Renal pelvis (tissue), 4 donors: Measurements from ENCODE around the gene PIEZO2. TPM values are rescaled to one million over a fixed set of nuclear protein-coding genes. Genes with fewer than 3 reads are reported as not detected.
"Not testable (repeated sequence)": the region's sequence is repeated elsewhere in the genome, so short reads cannot be mapped to it uniquely, and the experiment has no call there.

ENCODE experiments used
- DNase-seq: peaks from one replicate; pipeline ENCODE4 v3.0.0-alpha.2; 2013
- polyA plus RNA-seq, 3 donors: library from polyadenylated mRNA; unstranded; fragments of 120-200 nt; gene quantifications; one replicate each; pipeline ENCODE4 v1.2.1, GENCODE V29; 2013; ENCODE audit not compliant: insufficient read length in 3 of 3

Gene PIEZO2
- polyA plus RNA-seq, 3 donors: 15.3 to 18.2 (median 17.5) TPM

DNA sequence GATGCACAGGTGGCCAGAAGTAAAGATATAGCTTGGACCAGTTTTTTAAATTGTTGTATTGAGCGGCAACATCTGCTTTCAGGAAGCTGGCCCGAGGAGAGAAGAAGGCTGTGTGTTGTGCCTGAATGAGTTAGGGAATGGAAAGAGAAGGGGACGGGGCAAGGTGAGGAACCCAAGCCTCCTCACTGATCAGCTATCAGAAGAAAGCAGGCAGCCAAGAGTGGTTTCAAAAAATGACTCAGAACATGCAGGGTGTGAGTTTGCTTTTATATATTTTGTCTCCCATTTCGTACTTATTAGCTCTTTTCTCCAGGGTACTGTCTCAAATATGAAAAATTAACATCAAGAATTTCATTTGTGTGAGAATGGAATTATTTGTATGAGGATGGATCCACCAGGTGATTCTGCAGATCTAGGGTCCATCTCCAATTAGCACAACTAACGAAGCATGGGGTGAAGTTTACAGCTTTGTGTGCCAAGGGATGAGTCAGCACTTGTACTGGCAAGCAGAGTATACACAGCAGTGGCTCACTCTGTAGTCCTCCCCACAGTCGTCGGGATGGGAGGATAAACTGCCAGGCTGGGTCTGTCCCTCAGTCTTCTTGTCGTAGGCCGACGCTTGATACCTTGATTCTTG is 175.7 kb downstream of the PIEZO2 start:
- DNase-seq: no peak

DNA sequence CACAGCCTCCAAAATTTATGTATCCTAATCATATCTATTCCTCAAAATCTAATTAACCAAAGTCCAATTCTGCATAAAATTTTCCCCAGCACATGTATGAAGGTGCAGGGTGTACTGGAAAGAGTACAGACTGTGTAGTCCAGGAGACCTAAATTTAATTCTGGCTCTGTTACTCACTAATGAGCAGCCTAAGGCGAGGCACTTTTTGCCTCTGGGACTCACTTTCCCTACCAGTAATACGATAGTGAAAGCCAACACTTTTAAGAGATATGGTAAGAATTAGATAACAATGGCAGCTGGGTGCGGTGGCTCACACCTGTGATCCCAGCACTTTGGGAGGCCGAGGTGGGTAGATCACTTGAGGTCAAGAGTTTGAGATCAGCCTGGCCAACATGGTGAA is 177.7 kb downstream of the PIEZO2 start:
- DNase-seq: no peak

DNA sequence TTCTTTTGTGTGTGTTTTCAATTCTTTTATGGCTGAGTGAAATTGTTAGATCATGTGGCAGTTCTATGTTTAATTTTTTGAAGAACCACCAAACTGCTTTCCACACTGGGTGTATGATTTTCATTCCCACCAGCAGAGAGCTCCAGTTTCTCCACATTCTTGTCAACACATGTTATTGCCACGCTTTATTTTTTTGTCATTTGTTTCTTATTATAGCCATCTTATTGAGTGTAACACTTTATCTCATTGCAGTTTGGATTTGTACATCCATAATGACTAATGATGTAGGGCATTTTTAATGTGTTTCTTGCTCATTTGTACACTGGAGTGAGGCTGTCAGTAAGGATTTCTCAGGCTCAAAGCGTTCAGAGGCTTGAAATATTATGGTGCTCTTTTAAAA is 184.2 kb downstream of the PIEZO2 start:
- DNase-seq: no peak

DNA sequence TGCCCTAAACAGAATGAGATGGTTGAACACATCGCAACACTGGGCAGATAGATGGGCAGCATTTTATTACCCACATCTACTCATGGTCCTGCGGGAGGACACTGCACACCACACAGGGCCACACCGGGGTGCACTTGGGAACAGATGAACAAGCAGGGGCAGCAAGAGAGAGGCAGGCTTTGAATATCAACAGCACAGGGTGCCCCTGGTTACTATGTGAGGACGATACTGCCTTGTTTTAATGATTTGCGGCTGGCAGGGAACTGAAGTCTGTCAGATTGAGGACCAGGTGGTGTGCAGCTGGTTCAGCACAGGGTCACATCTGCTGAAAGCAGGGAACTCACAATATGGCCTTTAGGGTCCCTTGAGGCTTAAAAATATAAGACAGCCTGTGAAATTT is 195.7 kb downstream of the PIEZO2 start:
- DNase-seq: no peak

DNA sequence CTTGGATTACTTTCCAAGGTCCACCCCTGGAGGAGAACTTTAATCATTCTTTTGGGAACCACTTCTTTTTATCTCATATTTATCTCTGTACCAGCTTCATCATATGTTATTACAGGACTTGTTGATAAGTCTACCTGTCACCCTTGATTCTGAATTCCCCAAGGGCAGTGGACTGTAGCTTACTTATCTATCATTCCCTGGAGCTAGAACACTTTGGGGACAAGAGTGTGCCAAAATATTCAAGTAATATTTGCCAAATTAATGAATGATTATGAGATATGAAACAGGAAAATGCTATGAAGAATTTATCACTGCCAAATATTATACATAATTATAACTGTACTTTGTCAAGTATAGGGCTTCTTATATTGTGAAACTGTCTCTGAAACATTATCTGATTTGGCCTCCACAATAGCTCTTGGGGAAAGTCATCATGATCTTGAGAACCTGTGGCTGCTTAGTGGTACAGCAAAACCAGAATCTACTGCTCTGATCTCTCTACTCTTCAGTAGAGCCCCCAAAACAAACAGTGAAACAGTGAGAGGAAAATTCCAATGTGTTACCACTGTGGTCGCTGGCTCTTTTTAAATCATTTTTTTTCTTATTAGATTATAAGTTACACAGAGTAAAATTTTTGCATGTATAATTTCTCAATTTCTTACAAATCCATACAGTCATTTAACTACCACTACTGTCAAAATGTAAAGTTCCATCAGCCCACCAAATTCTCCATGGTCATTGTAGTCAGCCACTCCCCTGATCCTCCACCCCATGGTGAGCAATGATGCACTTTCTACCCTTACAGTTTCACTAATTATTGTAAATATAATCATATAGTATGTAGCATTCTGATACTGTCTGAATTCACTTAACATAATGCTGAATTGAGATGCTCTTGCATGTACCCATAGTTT is 197.5 kb downstream of the PIEZO2 start:
- no peak for DNase-seq

DNA sequence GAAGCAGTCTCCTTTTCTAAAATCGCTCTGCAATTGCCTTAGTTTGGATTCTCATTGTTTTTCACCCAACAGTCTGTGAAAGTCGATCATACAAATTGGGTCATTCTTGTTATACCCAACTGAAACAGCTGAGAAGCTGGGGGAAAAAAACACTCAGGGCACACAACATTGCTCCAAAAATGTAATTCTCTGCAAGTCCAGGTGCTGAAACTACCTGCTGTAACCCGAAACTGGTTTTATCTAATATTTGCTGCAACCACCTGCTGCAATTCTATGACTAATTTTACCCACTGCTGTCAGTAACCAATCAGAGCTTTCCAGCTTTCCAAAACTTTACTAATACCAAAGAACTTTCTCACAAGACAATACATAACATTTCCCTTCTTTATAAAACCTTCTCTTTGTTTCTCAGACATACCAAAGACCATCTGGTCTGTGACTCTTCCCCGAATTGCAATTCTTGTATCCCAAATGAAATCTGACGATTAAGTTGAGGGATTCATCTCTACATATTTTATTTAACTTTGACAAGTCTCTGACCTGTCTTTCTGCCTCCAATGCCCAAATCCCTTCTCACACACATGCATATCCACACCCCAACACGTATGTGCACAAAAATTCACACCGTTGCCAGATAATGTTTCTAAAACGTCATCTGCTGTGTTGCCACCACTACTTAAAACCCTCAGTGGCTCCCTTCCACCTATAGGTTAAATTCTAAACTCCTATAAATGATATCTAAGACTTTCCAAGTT is 198.3 kb downstream of the PIEZO2 start:
- DNase-seq: no peak

DNA sequence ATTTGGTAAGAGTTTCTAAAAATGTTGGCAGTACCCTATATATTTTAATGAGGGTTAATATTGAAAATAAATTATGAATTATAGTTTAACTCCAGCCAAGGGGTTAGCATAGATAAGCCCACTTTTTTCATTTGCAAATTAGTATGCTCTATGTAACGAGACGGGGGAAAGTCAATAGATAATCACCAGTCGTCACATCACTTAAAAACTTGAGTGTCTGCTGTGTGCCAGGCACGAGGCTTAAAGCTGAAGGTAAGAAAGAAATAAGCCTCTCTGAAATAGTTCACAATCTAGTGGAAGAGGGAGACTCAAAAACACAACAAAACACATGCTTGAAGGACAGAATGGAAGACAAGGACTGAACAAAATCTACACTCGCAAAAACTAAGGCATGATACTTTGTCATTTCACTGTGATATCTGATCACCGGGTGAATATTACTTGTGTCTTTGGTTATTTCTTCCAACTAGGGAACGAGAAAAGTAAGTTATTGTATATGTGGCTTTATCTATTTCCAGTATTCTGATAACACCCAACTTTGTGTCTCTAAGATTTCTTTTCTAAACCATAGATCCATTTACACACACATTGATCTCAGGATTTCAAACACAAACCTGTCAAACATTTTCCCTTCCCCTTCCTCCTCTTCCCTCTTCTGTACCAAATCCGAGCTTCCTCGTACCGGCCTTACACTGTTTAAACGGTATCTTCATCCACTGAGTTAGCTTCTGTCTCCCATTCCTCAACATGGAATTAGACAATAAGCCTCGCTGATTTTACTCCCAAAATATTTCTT is 199.1 kb downstream of the PIEZO2 start:
- DNase-seq: no peak

DNA sequence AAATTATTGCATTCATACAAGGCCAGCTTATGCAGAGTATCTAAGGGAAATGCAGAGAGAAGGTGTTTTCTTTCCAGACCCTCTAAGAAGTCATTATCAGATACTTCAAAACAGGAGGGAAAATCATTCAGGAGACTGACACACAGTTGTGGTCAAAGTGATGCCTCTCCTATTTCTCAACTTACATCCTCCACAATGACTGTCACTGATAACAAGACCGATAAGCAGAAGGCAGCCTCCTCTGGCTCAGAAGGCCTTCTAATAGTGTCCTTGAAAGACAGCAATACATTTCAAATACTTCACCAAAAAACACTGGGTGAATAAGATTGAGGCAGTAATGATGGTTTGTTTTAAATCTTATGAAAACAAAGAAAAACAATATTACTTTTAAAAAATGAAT is 199.7 kb downstream of the PIEZO2 start:
- no peak for DNase-seq

DNA sequence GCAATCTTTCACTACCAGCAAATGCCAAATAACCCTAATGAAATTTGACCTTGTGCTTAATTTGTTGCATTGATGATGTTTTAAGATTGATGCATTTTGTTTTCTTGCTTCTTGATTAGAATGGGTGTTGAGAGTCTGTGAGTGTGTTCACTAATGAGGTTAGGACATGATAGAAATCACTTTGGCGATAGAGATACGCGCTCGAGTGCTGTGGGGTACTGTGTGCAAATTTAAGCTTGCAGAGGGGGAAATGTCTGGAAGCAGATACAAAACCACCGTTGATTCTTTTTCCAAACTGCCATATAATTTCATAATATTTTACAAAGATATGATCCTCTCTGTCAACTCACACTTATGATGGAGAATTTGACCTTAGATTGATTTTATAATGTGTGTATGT is 200.9 kb downstream of the PIEZO2 start:
- DNase-seq: no peak

DNA sequence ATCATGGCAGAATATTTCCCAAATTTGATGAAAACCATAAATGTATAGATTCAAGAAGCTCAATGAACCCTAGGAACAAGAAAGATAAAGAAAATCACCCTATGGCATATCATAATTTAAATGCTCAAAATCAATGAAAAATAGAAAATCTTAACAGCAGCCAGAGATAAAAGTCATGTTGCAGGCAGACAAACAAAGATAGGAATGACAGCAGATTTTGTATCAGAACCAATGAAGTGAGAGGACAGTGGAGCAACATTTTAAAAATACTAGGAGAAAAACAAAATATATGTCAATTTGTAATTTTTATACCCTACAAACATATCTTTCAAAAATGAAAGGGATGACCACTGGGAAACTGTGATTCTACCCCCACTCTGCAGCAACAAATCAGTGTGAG is 203.3 kb downstream of the PIEZO2 start:
- DNase-seq: no peak

DNA sequence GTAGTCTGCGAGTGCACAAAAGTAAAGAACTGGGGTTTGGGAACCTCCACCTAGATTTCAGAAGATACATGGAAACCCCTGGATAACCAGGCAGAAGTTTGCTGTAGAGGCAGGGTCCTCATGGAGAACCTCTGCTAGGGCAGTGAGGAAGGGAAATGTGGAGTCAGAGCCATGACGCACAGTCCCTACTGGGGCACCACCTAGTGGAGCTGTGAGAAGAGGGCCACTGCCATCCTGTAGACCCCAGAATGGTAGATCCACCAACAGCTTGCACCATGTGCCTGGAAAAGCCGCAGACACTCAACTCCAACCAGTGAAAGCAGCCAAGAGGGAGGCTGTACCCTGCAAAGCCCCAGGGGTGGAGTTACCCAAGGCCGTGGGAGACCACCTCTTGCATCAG is 206.4 kb downstream of the PIEZO2 start:
- DNase-seq: no peak

DNA sequence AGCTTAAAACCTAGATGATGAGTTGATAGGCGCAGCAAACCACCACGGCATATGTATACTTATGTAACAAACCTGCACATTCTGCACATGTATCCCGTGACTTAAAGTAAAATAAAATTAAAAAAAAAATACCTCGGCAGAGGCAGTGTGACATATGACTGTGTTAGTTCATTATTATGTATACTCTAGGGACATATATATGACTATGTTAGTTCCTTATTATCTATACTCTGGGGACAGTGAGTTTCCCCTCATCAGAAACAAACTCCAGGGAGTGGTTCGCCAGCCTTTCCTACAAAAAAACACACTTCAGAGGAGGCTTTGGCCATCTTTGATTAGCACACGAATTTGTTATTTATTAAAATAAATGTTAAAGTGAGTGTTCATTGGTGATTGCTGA is 209.5 kb downstream of the PIEZO2 start:
- no peak for DNase-seq

DNA sequence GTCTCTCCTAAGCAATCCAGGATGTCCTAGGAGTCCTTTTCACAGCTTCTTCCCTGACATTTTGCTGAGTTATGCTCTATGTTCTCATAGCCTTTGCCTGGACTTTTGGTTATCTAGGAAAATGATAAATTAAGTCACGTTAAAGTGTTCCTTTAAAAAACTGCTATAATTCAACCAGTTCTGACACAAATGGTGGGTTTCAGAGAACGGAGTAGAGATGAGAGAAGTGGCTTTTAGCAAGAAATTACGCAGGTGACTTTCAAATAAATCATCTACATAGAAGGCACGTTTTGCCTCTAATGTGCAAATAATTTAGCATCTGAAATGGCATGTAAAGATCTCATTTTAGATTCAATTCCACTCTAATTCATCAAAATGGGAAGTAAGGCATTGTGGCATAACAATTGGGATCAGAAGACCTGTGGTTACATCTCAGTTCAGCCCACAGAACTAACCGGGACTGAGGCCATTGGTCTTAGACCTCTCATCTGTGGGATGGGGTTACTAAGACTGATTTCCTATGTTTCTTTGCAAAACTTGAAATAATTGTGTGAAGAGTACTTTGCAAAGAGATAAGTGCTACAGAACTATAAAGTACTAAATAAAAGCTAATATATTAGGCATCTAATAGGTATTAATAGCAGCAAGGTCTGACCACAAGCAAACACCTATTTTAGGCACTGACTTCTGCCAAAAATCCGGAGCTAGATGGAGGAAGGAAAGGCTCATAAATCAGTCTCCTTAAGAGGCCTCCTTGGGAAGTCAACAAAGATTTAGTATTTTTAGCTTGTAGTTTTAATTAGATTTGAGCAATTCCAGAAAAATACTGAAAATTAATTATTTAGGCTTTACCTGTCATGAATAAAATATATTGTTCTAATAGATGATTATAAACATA is 211.4 kb downstream of the PIEZO2 start:
- no peak for DNase-seq

DNA sequence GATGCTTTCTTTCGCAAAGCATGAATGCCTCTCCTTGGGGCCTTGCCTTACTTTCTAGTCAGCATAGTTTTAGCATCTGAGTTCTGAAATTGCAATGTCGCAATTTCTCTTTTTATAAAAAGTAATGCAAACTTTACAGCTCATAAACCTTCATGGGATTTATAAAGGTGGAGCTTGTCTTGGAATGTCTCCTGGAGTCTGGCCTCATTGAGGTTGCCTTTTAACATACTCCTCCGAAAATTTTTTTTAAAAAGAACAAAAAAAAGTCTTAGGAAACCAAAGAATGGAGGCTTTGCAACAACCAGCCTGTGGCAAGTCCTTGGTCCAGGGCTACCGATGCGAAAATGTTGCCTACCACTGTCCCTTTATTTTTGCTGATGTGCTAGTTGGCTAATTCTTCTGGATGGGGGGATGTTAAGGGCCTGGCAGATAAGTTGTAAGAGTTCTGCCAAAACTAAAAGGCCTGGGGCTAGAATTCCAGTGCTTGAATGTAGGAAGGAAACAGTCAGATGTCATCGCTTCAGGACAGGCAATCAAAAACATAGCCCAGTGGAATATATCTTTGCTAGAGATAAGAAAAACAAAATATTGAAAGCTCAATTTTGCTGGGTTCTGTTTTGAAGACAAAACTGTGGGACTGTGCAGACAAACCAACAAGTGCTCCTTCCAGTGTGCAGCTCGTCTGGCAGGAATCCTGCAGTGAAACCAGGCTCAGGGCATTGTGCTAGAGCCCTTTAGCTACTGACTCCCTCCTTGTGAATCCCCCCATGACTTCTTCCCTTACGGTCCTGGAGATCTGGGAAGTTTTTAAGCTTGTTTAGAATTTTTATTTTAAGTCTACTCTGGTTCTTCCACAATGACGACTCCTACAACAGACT is 213.0 kb downstream of the PIEZO2 start:
- no peak for DNase-seq

DNA sequence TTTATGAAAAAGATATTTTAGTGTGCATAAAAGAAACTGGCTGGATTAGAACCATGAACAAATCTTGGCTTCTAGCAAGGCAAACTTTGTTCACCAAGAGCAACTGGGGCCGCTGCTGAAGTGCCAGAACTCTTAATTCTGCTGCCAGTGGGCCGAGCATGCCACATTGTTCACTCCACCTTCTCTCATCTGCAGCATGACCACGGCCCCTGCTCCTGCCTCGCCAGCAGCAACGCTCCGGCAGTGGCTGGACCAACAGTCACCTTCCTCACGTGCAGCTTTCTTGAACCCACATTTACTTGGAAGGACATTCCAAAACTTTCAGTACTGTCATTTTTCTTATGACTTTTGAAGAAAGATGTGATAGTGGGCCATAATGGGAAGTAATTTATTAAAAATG is 213.8 kb downstream of the PIEZO2 start:
- DNase-seq: no peak

DNA sequence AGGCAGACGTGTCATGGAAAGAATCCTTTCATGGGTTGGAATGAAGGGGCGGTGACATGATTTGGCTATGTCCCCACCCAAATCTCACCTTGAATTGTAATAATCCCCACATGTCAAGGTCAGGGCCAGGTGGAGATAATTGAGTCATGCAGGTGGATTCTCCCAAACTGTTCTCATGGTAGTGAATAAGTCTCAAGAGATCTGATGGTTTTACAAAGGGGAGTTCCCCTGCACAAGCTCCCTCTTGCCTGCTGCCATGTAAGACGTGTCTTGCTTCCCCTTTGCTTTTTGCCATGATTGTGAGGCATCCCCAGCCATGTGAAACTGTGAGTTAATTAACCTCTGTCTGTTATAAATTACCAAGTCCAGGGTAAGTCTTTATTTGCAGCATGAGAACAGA is 215.7 kb downstream of the PIEZO2 start:
- not testable (repeated sequence) for DNase-seq

DNA sequence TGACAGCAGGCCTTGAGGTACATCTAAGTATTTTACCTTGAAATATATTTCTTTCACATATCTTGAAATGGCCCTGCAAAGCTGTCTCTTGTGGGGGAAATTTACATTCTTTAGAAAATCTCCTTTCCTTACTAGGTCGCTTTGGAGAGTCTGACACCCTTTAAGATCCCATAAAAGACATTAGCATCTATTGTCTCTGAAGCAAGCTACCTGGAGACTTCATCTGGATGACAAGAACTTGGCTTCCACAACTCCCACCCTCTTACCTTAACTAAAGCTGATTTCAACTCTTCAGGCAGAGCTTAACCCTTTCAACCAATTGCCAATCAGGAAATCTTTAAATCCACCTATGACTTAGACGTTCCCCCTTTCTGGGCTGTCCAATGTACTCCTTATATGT is 219.3 kb downstream of the PIEZO2 start:
- no peak for DNase-seq

DNA sequence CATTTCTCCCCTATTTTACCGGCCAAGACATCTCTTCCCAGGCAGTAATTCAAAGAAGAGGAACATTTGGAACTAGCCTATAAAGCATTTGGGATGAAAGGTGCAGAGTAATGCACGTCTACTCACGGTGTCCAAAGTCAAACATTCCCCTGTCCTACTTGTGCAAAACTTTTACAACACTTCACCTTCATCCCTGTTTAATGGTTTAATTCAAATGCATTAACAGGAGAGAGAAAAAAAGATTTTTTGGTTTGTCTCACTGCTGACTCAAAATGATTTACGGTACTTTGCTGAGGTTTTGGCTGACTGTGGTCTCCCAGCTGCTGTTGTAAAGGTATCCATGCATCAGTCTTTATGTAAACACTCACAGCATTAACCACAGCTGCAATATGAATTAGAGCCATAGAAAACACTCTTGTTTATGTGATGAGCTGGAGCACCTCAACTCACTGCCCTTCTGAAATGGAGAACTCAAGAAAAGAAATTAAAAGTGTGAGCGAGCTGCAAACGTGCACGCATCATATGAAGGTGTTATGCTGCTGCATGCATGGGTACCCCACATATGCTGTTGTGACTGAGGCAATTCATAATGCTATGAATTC is 220.5 kb downstream of the PIEZO2 start:
- no peak for DNase-seq

DNA sequence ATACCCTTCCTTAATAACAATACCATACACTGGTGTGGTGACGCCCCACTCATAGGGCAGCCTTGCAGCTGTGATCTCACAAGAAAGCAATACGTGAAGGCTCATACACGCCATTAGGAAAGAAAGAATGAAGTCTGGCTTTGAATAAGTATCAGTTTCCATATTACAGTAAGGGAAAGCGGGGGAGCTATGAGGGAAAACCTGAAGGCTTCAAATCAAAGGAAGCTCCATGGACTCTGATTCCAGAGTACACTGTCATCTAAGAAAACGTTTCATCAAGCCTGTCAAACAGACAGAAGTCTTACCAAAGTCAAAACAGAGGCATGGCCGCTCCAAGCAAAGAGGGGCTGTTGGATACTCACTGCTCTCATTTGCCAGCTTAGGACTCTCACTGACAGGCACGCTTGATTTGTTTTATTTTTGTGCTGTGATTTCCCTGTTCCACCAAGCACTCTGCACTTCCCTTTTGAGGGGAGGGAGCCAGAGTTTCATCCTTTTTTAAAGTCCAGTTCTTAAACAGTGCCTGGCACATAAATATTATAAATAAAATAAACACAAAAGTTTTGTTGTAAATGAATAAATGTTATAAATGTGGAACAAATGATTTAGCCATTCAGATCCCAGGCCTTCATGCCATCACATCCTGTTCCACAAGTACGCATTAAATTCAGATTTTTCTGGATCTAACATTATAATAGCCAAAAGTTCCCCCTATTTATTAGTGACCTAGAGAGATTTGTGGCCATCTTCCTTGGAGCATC is 221.2 kb downstream of the PIEZO2 start:
- no peak for DNase-seq
